ENCODE data around the gene SUMO2. TPM values are rescaled to one million over a fixed set of nuclear protein-coding genes. Genes with fewer than 3 reads are reported as not detected.
A peak's percentile ranks its signal among the peaks of the same experiment; 100 is the strongest.
"Not testable (repeated sequence)": the region's sequence is repeated elsewhere in the genome, so short reads cannot be mapped to it uniquely, and the experiment has no call there.

The SUMO2 gene
- total and polyA plus RNA-seq, 10 of the 15 experiments (the other 5 are each of a cell fraction or from before 2014, with no cell fraction given), result 163 to 803 (median 555) TPM

GRCh38 chr17:75133607-75134347 is 49.0 kb downstream of the SUMO2 start:
- ChIA-PET POLR2A (interaction anchor here (0.5 to 6.2 kb wide), 4 partner anchors 11 to 172 kb away, joined by 3 to 53 read pairs (median 3); no protein-coding TSS in a partner anchor), CTCF (interaction anchor here (0.6 to 9.3 kb wide), 4 partner anchors 13 to 172 kb away, joined by 3 to 167 read pairs (median 3); no protein-coding TSS in a partner anchor), RAD21 (ENCODE audit: unreplicated experiment) (interaction anchor here (4.7 kb wide), 1 partner anchor 19 kb away, joined by 70 read pairs; no protein-coding TSS in a partner anchor), SMC1A (ENCODE audit: uncharacterized antibody, unreplicated experiment) (interaction anchor here (0.8 to 6.1 kb wide), 6 partner anchors 14 to 172 kb away, joined by 3 to 77 read pairs (median 4); no protein-coding TSS in a partner anchor)
- H3K9me3 ChIP-seq (replicated peaks; ENCODE audit: control insufficient read depth, insufficient read depth, low read length); BruUV-seq (replicated peaks); H3K9ac ChIP-seq (ENCODE audit: control insufficient read depth, insufficient read depth, low read length); FAIRE-seq; H3K4me3 ChIP-seq; ATAC-seq; H3K4me2 ChIP-seq (ENCODE audit: control insufficient read depth, insufficient read depth); in situ Hi-C loops (cut with MboI); DNase-seq (ENCODE audit: low read depth, low spot score); H3K27me3 ChIP-seq (replicated peaks in 1 of 2; ENCODE audit: control insufficient read depth in 2 of 2, insufficient read depth in 2 of 2, low read length in 1 of 2); H3K36me3 ChIP-seq (ENCODE audit: control insufficient read depth in 2 of 2, insufficient read depth in 2 of 2, low read length in 1 of 2); intact Hi-C loops (cut with micrococcal nuclease; ENCODE audit: unreplicated experiment); H2AFZ ChIP-seq (ENCODE audit: control insufficient read depth, low read depth, low read length); H3K27ac ChIP-seq (ENCODE audit: control insufficient read depth, insufficient read depth); H4K20me1 ChIP-seq (ENCODE audit: control insufficient read depth, insufficient read depth): not testable (repeated sequence)
- Histone ChIP-seq H3K79me2 (ENCODE audit: control insufficient read depth, insufficient read depth, low read length) (peaks cover 21% of the 10 kb centered on the region), H3K4me1 (ENCODE audit: control insufficient read depth, insufficient read depth, low read length) (peaks cover 14% of the 10 kb centered on the region)
- 0 out of 2 replicates have a peak, but pooled peaks have one; percentile 13 for TF ChIP-seq POLR2AphosphoS5 (IDR thresholded peaks at IDR 0.05; ENCODE audit: low read length)
- 80% methylated on average over 14 of the region's 14 CpGs for WGBS (ENCODE audit: insufficient coverage, insufficient replicate concordance, low lambda C conversion rate, missing lambda C conversion rate)

DNA sequence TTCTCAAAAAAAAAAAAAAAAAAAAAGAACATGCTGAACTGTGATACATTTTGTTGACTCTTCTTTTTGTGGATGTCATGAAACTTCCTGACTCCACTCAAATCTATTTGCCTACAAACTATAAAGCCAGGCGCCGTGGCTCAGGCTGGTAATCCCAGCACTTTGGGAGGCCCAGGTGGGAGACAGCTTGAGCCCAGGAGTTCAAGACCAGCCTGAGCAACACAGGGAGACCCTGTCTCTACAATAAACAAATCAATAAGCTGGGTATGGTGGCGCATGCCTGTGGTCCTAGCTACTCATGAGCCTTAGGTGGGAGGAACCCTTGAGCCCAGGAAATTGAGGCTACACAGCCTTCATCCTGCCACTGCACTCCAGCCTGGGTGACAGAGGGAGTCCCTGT is 49.8 kb downstream of the SUMO2 start:
- intact Hi-C loops (cut with micrococcal nuclease; ENCODE audit: unreplicated experiment), result no loop called here
- POLR2A ChIA-PET, result interaction anchor here (0.6 to 6.2 kb wide), 6 partner anchors 12 to 171 kb away, joined by 3 to 53 read pairs (median 4); partner anchors contain the start of gene ARMC7
- no peaks in the 10 kb centered on the region for H3K27me3 ChIP-seq (replicated peaks in 1 of 2; ENCODE audit: control insufficient read depth in 2 of 2, insufficient read depth in 2 of 2, low read length in 1 of 2)
- TF ChIP-seq RUNX3 (IDR thresholded peaks at IDR 0.05; ENCODE audit: low read length), result no peak
- TF ChIP-seq ZSCAN29 (IDR thresholded peaks at IDR 0.05), result no peak
- no peak for TF ChIP-seq RELA (IDR thresholded peaks at IDR 0.05; ENCODE audit: borderline replicate concordance, partially characterized antibody)
- TF ChIP-seq TBL1XR1 (IDR thresholded peaks at IDR 0.05; ENCODE audit: low read depth, low read length), result no peak
- TF ChIP-seq SRF (IDR thresholded peaks at IDR 0.05; ENCODE audit: low read depth in 2 of 2, low read length in 2 of 2), result no peak
- TF ChIP-seq BCLAF1 (IDR thresholded peaks at IDR 0.05), result no peak
- no peak for TF ChIP-seq ZBTB4 (CRISPR knock-in tag; IDR thresholded peaks at IDR 0.05)
- no peak for TF ChIP-seq ATF7 (IDR thresholded peaks at IDR 0.05; ENCODE audit: low read depth)

More for the DNA sequence above, 49.8 kb downstream of the SUMO2 start:
- FAIRE-seq, result no peak
- no TSS peak for BruUV-seq (replicated peaks)
- Histone ChIP-seq H4K20me1 (ENCODE audit: control insufficient read depth, insufficient read depth) (no peaks in the 10 kb centered on the region), H3K4me3 (no peak overlapping the region), H3K27ac (ENCODE audit: control insufficient read depth, insufficient read depth) (no peak overlapping the region), H3K4me2 (ENCODE audit: control insufficient read depth, insufficient read depth) (no peak overlapping the region), H2AFZ (ENCODE audit: control insufficient read depth, low read depth, low read length) (no peak overlapping the region), H3K36me3 (ENCODE audit: control insufficient read depth in 2 of 2, insufficient read depth in 2 of 2, low read length in 1 of 2) (peaks cover 1 to 6% of the 10 kb centered on the region in 2 experiments), H3K4me1 (ENCODE audit: control insufficient read depth, insufficient read depth, low read length) (peaks cover 14% of the 10 kb centered on the region), H3K9ac (ENCODE audit: control insufficient read depth, insufficient read depth, low read length) (no peak overlapping the region), H3K79me2 (ENCODE audit: control insufficient read depth, insufficient read depth, low read length) (peaks cover 21% of the 10 kb centered on the region), H3K9me3 (replicated peaks; ENCODE audit: control insufficient read depth, insufficient read depth, low read length) (no peaks in the 10 kb centered on the region)
- WGBS (ENCODE audit: insufficient coverage, insufficient replicate concordance, low lambda C conversion rate, missing lambda C conversion rate), result 100% methylated on average over 3 of the region's 3 CpGs
- ChIA-PET SMC1A (ENCODE audit: uncharacterized antibody, unreplicated experiment) (interaction anchor here (0.6 to 6.1 kb wide), 6 partner anchors 18 to 171 kb away, joined by 3 to 77 read pairs (median 6); no protein-coding TSS in a partner anchor), CTCF (interaction anchor here (0.6 to 9.3 kb wide), 8 partner anchors 12 to 172 kb away, joined by 3 to 167 read pairs (median 8); no protein-coding TSS in a partner anchor), RAD21 (ENCODE audit: unreplicated experiment) (interaction anchor here (2.9 to 4.7 kb wide), 2 partner anchors 18 to 171 kb away, joined by 30 to 70 read pairs; no protein-coding TSS in a partner anchor)
- no peak for DNase-seq (ENCODE audit: low read depth, low spot score)
- in situ Hi-C loops (cut with MboI), result no loop called here
- ATAC-seq, result no peak
